Panc1 (cell line): Measurements from ENCODE around the gene VWA2.

Experiments
- CTCF ChIP-seq: fragments of 450-650 bp; IDR thresholded peaks from 2 replicates; pipeline ENCODE4 v1.5.1; 2017; ENCODE audit warnings: mild to moderate bottlenecking
- POLR2AphosphoS5 ChIP-seq: IDR thresholded peaks from 2 replicates; pipeline ENCODE4 v1.6.1; 2012; ENCODE audit warnings: mild to moderate bottlenecking, low read depth, low read length, moderate library complexity
- TCF7L2 ChIP-seq: IDR thresholded peaks from 2 replicates; pipeline ENCODE4 v1.6.1; 2011; ENCODE audit warnings: mild to moderate bottlenecking, low read depth, low read length, inconsistent platforms

GRCh38 chr10:114303556-114303955 is 64.5 kb downstream of the VWA2 start:
- TF ChIP-seq TCF7L2 (no peak), CTCF (no peak), POLR2AphosphoS5 (no peak)
